AG04449 (cell line): Measurements from ENCODE around the gene NUP62CL.
A peak's percentile ranks its signal among the peaks of the same experiment; 100 is the strongest.

Experiments
- CTCF ChIA-PET: fragments of 350-600 bp; formaldehyde crosslinking; extraction: SDS; loops from one replicate; lab custom pipeline; 2021; ENCODE audit warnings: antibody characterized with exemption; lab: Yijun Ruan, JAX
- POLR2A ChIA-PET: fragments of 400-600, 350-600 bp; formaldehyde crosslinking; extraction: SDS; loops from one replicate; lab custom pipeline; 2020; ENCODE audit warnings: antibody characterized with exemption, inconsistent platforms; lab: Yijun Ruan, JAX
- DNase-seq: peaks from one replicate; pipeline ENCODE4 v3.0.0-alpha.2; 2010; ENCODE audit warnings: low read depth, low spot score
- H3K4me3 ChIP-seq: 2 replicates; pipeline ENCODE4 v1.5.1; 2011; ENCODE audit warnings: low read depth, mild to moderate bottlenecking, control low read depth, low read length
- TF ChIP-seq, protein P1 (sequence below): IDR thresholded peaks from one replicate; pipeline ENCODE4 v1.5.1; 2011; ENCODE audit warnings: mild to moderate bottlenecking, moderate library complexity, low read length, control low read depth, inconsistent platforms; ENCODE audit not compliant: insufficient read depth; ENCODE audit errors: missing control alignments

The NUP62CL gene

DNA sequence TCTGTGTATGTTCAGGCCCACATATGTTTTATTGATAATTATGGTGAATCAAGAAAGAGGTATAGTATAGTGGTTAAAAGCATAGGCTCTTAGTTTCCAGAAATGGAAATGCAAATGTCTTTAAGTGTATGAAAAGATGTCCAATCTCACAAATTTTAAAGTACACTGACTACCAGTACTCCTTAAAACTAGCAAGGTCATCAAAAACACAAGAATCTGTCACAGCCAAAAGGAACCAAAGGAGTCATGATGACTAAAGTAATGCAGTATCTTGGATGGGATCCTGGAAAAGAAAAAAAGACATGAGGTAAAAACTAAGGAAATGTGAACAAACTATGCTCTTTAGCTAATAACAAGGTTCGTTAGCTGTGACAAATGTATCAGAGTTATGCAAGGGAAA is 87.0 kb downstream of the NUP62CL start:
- no peak overlapping the region for H3K4me3 ChIP-seq
- no peak for DNase-seq
- ChIA-PET POLR2A (no interaction called here), CTCF (no interaction called here)
- TF ChIP-seq, protein P1, sequence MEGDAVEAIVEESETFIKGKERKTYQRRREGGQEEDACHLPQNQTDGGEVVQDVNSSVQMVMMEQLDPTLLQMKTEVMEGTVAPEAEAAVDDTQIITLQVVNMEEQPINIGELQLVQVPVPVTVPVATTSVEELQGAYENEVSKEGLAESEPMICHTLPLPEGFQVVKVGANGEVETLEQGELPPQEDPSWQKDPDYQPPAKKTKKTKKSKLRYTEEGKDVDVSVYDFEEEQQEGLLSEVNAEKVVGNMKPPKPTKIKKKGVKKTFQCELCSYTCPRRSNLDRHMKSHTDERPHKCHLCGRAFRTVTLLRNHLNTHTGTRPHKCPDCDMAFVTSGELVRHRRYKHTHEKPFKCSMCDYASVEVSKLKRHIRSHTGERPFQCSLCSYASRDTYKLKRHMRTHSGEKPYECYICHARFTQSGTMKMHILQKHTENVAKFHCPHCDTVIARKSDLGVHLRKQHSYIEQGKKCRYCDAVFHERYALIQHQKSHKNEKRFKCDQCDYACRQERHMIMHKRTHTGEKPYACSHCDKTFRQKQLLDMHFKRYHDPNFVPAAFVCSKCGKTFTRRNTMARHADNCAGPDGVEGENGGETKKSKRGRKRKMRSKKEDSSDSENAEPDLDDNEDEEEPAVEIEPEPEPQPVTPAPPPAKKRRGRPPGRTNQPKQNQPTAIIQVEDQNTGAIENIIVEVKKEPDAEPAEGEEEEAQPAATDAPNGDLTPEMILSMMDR: no peak

DNA sequence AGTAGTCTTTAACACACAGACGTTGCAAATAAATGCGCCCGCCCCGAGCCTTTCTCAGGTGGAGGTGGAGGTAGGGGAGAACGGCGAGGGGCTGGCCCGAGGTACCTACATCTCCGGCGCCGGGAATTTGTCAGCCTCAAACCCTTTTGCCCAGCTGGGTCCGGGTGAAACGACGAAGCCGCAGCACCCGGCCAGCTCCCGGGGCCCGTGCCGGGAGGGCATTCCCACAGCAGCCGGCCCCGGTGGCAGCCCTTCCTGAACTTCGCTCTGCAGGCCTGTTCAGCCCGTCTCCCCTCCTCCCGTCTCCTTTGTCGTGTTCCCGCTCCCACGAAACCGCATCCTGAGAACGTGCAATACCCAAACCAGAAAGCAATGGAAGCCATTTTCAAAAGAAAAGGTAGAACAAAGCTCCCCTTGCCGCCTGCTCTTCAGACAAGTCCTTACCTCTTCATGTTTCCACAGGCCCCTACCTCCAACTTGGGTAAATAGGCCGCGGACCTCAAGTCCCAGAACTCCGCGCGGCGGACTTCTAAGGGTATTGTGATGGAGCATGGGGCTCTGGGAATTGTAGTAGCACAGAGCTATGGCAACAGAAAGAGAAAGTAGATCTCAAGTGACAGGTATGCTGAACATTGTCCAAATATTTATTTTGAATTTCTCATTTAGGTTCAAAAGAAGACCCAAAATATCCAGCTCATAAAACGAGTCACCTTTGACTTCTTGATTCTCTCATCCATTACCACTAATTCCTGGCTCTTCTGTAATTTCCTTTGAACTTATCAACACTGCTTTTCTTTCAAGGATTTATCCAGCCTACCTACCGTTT is 87.7 kb downstream of the NUP62CL start, which contains the start of gene RBM41:
TSS of gene RBM41 (minus strand) at position 501 of the 826 bp plus-strand sequence. CDS start at position 452, 49 bp downstream.
- H3K4me3 ChIP-seq: peak within 1 kb of the TSS; percentile 63
- TF ChIP-seq, protein P1: no peak
- peak; percentile 16 for DNase-seq
- ChIA-PET CTCF (no interaction called here), POLR2A (no interaction called here)

DNA sequence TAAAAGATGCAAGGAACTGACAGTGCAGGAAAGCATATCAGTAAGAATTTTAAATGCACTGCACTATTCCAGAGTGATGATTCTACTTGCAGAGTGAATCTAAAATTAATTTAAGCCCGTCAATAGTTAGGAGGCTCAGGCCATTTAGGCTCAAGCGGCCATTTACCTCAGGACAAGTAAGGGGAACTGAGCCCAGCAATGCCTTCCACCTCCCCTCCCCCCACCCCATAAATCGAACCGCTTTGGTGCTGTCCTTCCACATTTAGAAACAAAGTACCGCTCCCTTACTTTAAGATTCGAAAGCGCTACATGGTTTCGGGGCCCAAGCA is 88.3 kb downstream of the NUP62CL start:
- peak overlapping the region; percentile 63 for H3K4me3 ChIP-seq
- TF ChIP-seq, protein P1: no peak
- ChIA-PET CTCF (no interaction called here), POLR2A (no interaction called here)
- no peak for DNase-seq

DNA sequence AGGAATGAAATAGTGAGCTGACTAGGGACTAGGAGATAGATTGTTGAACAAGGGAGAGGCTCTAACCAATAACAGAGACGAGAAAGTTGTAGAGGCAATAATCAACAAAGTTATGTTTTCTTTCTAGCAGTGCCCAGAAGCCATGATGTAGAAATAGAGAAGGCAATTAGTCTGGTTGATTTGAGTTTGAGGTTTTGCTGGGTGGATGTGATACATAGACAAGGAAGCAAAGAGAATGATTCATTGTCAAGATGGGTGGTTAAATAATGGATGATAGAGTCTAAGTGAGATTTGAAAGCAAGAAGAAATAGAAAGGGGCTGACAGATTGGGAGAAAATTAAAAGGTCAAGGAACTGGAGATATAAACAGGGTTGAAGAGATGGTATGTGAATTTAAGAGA is 98.8 kb downstream of the NUP62CL start:
- no peak overlapping the region for H3K4me3 ChIP-seq
- CTCF ChIA-PET: no interaction called here
- TF ChIP-seq, protein P1: no peak
- no peak for DNase-seq
- POLR2A ChIA-PET: no interaction called here

DNA sequence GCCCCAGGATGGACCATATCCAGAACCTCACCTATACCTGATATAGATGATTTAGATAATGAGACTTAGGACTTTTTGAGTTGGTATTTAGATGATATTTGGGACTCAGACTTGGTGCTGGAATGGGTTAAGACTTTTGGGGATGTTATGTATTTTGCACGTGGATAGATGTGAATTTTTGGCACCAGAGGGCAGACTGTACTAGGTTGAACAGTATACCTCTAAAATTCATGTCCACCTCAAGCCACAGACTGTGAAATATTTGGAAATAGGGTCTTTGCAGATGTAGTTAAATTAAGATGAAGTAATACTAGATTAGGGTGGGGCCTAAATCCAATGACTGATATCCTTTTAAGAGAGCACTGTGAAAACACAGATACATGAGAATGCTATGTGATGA is 103.3 kb downstream of the NUP62CL start:
- no peak for DNase-seq
- TF ChIP-seq, protein P1: no peak
- no peak overlapping the region for H3K4me3 ChIP-seq
- ChIA-PET POLR2A (no interaction called here), CTCF (no interaction called here)

DNA sequence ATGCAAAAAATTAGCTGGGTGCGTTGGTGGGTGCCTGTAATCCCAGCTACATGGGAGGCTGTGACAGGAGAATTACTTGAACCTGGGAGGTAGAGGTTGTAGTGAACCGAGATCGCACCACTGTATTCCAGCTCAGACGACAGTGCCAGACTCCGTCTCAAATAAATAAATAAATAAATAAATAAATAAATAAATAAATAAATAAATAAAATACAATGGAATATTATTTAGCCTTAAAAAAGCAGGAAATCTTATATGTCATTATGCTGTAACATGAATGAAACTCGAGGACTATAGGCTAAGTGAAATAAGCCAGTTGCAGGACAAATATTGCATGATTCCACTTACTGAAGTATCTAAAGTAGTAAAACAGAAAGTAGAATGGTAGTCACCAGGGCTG is 130.1 kb downstream of the NUP62CL start:
- no peak for DNase-seq
- TF ChIP-seq, protein P1: no peak
- CTCF ChIA-PET: no interaction called here
- POLR2A ChIA-PET: no interaction called here
- no peak overlapping the region for H3K4me3 ChIP-seq
